Superior temporal gyrus (tissue), 1 donor: ENCODE data around the gene PTPRK.

Source experiments
- DNase-seq: peaks from one replicate; pipeline ENCODE4 v3.0.0-alpha.2; 2016; ENCODE audit errors: extremely low spot score

Gene PTPRK

GRCh38 chr6:128516514-128516898 is 3.9 kb downstream of the PTPRK start:
- peak; percentile 89 for DNase-seq

- peak; percentile 67 for DNase-seq
Measured at GRCh38 chr6:128515550-128516513, 4.6 kb downstream of the PTPRK start.

GRCh38 chr6:128513878-128514277 is 6.5 kb downstream of the PTPRK start:
- DNase-seq, result peak; percentile 60

- peak; percentile 30 for DNase-seq
Measured at GRCh38 chr6:128512296-128512695, 8.1 kb downstream of the PTPRK start.

GRCh38 chr6:128511506-128511905 is 8.9 kb downstream of the PTPRK start:
- peak; percentile 30 for DNase-seq

GRCh38 chr6:128509709-128510108 is 10.7 kb downstream of the PTPRK start:
- DNase-seq, result no peak

GRCh38 chr6:128508588-128509296 is 11.7 kb downstream of the PTPRK start:
- peak; percentile 89 for DNase-seq

- no peak for DNase-seq
Measured at GRCh38 chr6:128507337-128508310, 12.8 kb downstream of the PTPRK start.

GRCh38 chr6:128505603-128506002 is 14.8 kb downstream of the PTPRK start:
- no peak for DNase-seq

GRCh38 chr6:128504003-128504654 is 16.3 kb downstream of the PTPRK start:
- no peak for DNase-seq

- DNase-seq, result no peak
Measured at GRCh38 chr6:128500749-128501600, 19.4 kb downstream of the PTPRK start.

- no peak for DNase-seq
Measured at GRCh38 chr6:128500014-128500413, 20.4 kb downstream of the PTPRK start.

GRCh38 chr6:128499079-128499731 is 21.2 kb downstream of the PTPRK start:
- DNase-seq, result no peak

GRCh38 chr6:128498234-128498633 is 22.2 kb downstream of the PTPRK start:
- DNase-seq, result no peak

GRCh38 chr6:128495536-128496333 is 24.7 kb downstream of the PTPRK start:
- DNase-seq, result no peak

GRCh38 chr6:128494440-128494839 is 26.0 kb downstream of the PTPRK start:
- DNase-seq, result no peak

GRCh38 chr6:128493877-128494276 is 26.5 kb downstream of the PTPRK start:
- DNase-seq, result no peak

GRCh38 chr6:128492386-128492785 is 28.0 kb downstream of the PTPRK start:
- no peak for DNase-seq
